ENCODE data around the gene PRICKLE4.
"Not testable (repeated sequence)": the region's sequence is repeated elsewhere in the genome, so short reads cannot be mapped to it uniquely, and the experiment has no call there.

Gene PRICKLE4

DNA sequence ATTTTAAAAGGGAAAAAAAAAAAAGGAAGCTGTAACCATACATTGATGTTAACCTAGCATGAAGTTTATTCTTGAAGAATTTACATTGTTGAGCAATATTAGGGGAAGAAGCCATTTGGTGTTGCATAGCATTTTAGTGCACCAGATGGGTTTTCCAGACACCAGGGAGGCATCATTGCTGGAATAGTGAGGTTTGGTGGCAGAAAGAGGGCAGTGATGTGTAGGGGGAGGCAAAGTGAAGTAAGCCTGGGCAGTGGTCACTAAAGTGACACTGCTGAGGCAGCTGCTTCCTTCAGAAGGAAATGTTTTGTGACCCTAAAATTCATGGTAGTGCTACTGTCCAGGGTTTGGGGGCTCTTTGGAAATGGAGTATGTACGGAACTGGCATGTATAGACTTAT is 9.5 kb downstream of the PRICKLE4 start:
- Histone ChIP-seq H3K27me3 (ENCODE audit: control insufficient read depth in 1 of 2, insufficient read depth in 2 of 2, low read length in 2 of 2) (no peaks in the 10 kb centered on the region), H3K9me3 (ENCODE audit: low read length) (no peaks in the 10 kb centered on the region), H3K9ac (ENCODE audit: low read length) (no peak overlapping the region), H3K36me3 (ENCODE audit: insufficient read depth, low read length) (peaks cover 32% of the 10 kb centered on the region), H3K27ac (ENCODE audit: low read depth, low read length) (no peak overlapping the region), H3K4me3 (ENCODE audit: low read depth in 1 of 2, low read length in 2 of 2) (no peak overlapping the region), H3K4me1 (ENCODE audit: insufficient read depth, low read length) (peaks cover 17% of the 10 kb centered on the region)

DNA sequence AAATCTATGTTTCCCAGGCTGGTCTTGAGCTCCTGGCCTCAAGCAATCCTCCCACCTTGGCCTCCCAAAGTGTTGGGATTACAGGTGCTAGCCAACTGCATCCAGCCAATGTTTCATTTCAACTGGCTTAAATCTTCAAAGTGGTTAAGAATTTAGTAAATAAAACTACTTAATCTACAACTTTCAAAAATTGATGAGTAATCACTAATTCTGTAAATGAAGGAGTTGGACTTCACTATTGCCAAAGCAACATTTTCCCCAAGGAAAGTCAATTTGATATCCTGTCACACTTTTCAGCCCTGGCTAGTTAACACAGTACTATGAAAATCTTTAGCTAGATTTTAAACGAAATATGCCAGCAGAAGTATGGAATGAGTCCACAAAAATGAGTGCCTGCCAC is 10.7 kb downstream of the PRICKLE4 start:
- no peak overlapping the region for H3K27ac ChIP-seq (ENCODE audit: low read depth, low read length)
- no peaks in the 10 kb centered on the region for H3K9me3 ChIP-seq (ENCODE audit: low read length)
- H3K4me1 ChIP-seq (ENCODE audit: insufficient read depth, low read length) = peaks cover 6% of the 10 kb centered on the region
- no peak overlapping the region for H3K4me3 ChIP-seq (ENCODE audit: low read depth in 1 of 2, low read length in 2 of 2)
- no peaks in the 10 kb centered on the region for H3K27me3 ChIP-seq (ENCODE audit: control insufficient read depth in 1 of 2, insufficient read depth in 2 of 2, low read length in 2 of 2)
- peaks cover 43% of the 10 kb centered on the region for H3K36me3 ChIP-seq (ENCODE audit: insufficient read depth, low read length)
- no peak overlapping the region for H3K9ac ChIP-seq (ENCODE audit: low read length)

DNA sequence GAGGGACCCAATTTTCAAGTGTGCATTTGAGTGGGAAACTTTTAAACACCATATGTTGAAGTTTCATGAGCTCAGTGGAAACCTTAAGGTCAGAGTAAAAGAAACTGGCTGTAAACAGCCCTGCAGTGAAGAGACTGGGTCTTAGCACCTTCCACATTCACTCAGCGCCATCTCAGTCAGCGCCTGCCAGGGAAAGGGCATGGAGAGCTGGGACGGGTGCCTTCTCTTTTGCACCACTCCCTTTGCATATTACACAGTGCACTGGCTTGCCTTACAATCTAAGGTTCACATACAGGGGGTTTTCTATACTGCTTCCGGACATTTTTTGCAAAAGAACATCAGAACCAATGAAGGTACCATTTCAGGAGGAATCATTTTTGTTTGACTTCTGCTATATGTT is 11.4 kb downstream of the PRICKLE4 start:
- Histone ChIP-seq H3K9me3 (ENCODE audit: low read length) (no peaks in the 10 kb centered on the region), H3K4me1 (ENCODE audit: insufficient read depth, low read length) (peaks cover 6% of the 10 kb centered on the region), H3K9ac (ENCODE audit: low read length) (no peak overlapping the region), H3K36me3 (ENCODE audit: insufficient read depth, low read length) (peaks cover 46% of the 10 kb centered on the region), H3K27ac (ENCODE audit: low read depth, low read length) (no peak overlapping the region), H3K4me3 (ENCODE audit: low read depth in 1 of 2, low read length in 2 of 2) (no peak overlapping the region), H3K27me3 (ENCODE audit: control insufficient read depth in 1 of 2, insufficient read depth in 2 of 2, low read length in 2 of 2) (no peaks in the 10 kb centered on the region)

DNA sequence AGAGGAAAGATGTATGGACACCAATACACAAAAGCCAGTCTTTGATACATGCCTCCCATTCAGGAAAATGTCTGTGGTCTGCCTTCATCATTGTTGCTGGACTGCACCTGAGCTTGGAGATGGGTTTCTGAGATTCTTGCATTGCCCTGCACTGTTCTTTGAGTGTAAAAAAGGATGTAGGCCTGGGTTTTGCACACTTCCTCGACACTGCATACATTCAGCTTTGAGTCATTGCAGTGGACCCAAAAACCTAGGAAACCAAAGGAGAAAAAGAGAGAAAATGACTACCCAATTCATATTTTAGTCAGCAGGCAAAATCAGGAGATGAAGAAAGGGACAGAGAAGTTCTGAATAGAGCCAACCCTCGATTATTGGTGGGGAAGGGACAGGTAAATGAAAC is 15.9 kb downstream of the PRICKLE4 start:
- no peak overlapping the region for H3K4me3 ChIP-seq (ENCODE audit: low read depth in 1 of 2, low read length in 2 of 2)
- H3K27me3 ChIP-seq (ENCODE audit: control insufficient read depth in 1 of 2, insufficient read depth in 2 of 2, low read length in 2 of 2) = no peaks in the 10 kb centered on the region
- H3K9ac ChIP-seq (ENCODE audit: low read length) = no peak overlapping the region
- no peaks in the 10 kb centered on the region for H3K9me3 ChIP-seq (ENCODE audit: low read length)
- peaks cover 35% of the 10 kb centered on the region for H3K36me3 ChIP-seq (ENCODE audit: insufficient read depth, low read length)
- H3K4me1 ChIP-seq (ENCODE audit: insufficient read depth, low read length) = no peaks in the 10 kb centered on the region
- H3K27ac ChIP-seq (ENCODE audit: low read depth, low read length) = no peak overlapping the region

DNA sequence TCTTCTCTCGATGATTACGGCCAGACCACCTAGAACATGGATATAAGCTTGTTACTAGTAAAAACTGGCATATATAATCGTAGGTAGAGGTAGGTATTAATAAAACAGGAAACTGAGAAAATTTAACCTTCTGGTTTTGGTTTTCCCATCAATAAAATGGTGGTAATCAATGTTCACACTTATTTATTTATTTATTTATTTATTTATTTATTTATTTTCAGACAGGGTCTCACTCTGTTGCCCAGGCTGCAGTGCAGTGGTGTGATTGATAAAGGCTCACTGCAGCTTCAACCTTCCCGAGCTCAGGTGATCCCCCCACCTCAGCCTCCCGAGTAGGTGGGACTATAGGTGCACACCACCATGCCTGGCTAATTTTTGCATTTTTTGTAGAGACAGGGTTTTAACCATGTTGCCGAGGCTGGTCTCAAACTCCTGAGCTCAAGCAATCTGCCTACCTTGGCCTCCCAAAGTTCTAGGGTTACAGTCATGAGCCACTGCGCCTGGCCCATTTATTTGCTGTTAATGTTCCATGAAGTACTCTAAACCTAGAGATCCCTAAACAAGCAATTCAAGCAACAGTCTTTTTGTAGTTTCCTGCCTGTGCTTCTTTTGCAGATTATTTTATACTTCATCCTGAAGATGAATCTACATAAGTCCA is 18.4 kb downstream of the PRICKLE4 start:
- Histone ChIP-seq H3K9ac (ENCODE audit: low read length) (no peak overlapping the region), H3K36me3 (ENCODE audit: insufficient read depth, low read length) (peaks cover 24% of the 10 kb centered on the region), H3K27ac (ENCODE audit: low read depth, low read length) (no peak overlapping the region), H3K4me3 (ENCODE audit: low read depth in 1 of 2, low read length in 2 of 2) (no peak overlapping the region), H3K27me3 (ENCODE audit: control insufficient read depth in 1 of 2, insufficient read depth in 2 of 2, low read length in 2 of 2) (no peaks in the 10 kb centered on the region), H3K4me1 (ENCODE audit: insufficient read depth, low read length) (no peaks in the 10 kb centered on the region), H3K9me3 (ENCODE audit: low read length) (no peaks in the 10 kb centered on the region)

DNA sequence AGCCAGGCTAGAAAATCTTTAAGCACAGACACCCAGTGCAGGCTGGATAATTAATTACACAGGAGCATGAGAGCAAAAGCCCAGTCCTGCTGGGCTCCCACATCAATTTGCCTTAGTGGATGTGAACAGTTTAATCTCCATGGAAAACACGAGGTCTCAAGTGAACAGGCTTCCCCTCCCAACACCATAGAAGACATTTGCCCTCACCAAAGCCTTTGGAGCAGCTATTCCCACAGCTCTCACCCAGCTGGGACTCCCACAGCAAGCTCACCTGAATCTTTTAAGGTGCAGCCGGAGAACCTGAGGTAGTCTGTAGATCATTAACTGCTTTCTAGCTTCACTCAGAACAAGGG is 19.0 kb downstream of the PRICKLE4 start:
- H3K4me3 ChIP-seq (ENCODE audit: low read depth in 1 of 2, low read length in 2 of 2) = no peak overlapping the region
- H3K36me3 ChIP-seq (ENCODE audit: insufficient read depth, low read length) = peaks cover 24% of the 10 kb centered on the region

DNA sequence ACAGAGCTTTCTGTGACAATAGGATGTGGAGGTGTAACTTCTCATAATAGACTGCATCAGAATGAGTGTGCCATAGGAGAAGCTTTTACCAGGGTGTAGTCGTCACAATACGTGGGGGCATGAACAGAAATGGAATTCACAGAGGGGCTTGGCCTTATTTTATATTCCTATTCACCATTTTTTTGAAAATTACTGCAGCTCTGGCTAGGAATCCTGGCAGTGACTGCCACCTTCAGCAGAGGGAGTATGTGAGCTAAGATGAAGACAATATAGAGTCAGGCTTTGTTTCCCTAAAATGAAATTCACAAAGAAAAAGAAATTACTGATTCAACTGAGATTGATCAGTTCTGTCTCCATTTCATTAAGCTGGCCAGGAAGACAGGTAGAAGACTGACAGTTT is 20.8 kb downstream of the PRICKLE4 start:
- Histone ChIP-seq H3K4me3 (ENCODE audit: low read depth in 1 of 2, low read length in 2 of 2) (no peak overlapping the region), H3K9me3 (ENCODE audit: low read length) (no peaks in the 10 kb centered on the region), H3K27me3 (ENCODE audit: control insufficient read depth in 1 of 2, insufficient read depth in 2 of 2, low read length in 2 of 2) (no peaks in the 10 kb centered on the region), H3K9ac (ENCODE audit: low read length) (no peak overlapping the region), H3K4me1 (ENCODE audit: insufficient read depth, low read length) (no peaks in the 10 kb centered on the region), H3K27ac (ENCODE audit: low read depth, low read length) (no peak overlapping the region), H3K36me3 (ENCODE audit: insufficient read depth, low read length) (peaks cover 19% of the 10 kb centered on the region)

More for the DNA sequence above, 19.0 kb downstream of the PRICKLE4 start:
- H3K9ac ChIP-seq (ENCODE audit: low read length) = no peak overlapping the region
- no peaks in the 10 kb centered on the region for H3K9me3 ChIP-seq (ENCODE audit: low read length)
- no peaks in the 10 kb centered on the region for H3K4me1 ChIP-seq (ENCODE audit: insufficient read depth, low read length)
- no peaks in the 10 kb centered on the region for H3K27me3 ChIP-seq (ENCODE audit: control insufficient read depth in 1 of 2, insufficient read depth in 2 of 2, low read length in 2 of 2)
- H3K27ac ChIP-seq (ENCODE audit: low read depth, low read length) = no peak overlapping the region

DNA sequence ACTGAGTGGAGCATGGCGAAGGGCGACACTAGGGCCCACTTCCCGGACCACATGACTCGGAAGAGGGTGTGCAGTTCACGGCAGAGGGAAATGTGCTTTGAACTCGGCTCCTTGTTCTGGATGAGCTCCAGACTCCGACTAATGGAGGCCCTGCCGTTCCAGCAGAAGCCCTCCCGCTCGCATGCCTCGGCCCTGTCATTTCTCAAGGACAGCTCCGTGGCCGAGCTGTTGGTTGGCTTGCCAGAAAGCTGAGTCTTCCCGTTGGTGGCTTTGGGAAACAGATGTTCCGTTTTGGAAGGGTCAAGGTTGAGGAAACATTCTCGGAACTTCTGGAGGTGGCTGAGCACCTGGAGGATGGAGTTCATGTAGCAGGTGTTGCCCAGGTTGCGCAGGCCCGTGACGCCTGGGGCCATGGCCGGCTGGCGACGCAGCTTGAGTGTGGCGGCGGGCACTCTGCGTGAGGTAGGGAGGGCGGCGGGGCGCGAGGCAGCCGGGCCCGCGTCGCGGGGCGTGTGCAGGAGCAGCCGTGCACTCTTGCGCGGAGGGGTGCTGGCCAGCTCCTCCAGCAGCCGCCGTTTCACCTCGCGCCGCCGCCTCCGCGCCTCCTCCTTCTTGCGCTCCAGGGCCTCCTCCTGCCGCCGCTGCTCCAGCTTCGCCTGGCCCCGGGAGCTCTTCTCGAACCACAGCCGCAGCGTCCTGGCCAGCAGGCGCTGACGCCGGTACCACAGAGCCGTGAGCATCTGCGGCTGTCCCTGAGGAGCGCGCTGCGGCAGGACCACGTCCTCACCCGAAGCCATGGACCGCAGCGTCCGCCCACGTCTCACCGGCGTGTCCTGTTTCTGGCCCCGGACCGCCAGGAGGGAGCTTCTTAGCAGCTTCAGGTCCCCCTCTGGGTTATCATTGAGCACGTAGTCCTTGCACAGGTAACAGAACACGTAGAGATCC is 25.5 kb downstream of the PRICKLE4 start:
- no peaks in the 10 kb centered on the region for H3K27me3 ChIP-seq (ENCODE audit: control insufficient read depth in 1 of 2, insufficient read depth in 2 of 2, low read length in 2 of 2)
- no peak overlapping the region for H3K27ac ChIP-seq (ENCODE audit: low read depth, low read length)
- peaks cover 7% of the 10 kb centered on the region for H3K36me3 ChIP-seq (ENCODE audit: insufficient read depth, low read length)
- no peak overlapping the region for H3K9ac ChIP-seq (ENCODE audit: low read length)
- H3K9me3 ChIP-seq (ENCODE audit: low read length) = no peaks in the 10 kb centered on the region
- no peak overlapping the region for H3K4me3 ChIP-seq (ENCODE audit: low read depth in 1 of 2, low read length in 2 of 2)
- no peaks in the 10 kb centered on the region for H3K4me1 ChIP-seq (ENCODE audit: insufficient read depth, low read length)

DNA sequence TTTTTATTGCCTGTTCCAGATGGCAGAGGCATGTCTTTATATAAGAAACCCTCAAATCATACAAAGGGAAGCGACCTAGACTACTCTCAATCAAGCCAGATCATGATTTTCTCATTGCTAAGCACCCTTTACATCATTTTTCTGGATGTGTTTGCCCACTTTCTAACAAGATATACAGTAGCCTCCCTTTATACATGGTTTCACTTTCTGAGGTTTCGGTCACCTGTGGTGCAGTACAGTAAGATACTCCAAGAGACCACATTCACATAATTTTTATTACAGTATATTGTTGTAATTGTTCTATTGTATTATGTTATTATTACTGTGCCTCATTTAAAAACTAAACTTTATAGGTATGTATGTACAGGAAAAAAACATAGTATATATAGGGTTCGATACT is 30.5 kb downstream of the PRICKLE4 start:
- Histone ChIP-seq H3K4me3 (ENCODE audit: low read depth in 1 of 2, low read length in 2 of 2) (no peak overlapping the region), H3K27me3 (ENCODE audit: control insufficient read depth in 1 of 2, insufficient read depth in 2 of 2, low read length in 2 of 2) (no peaks in the 10 kb centered on the region), H3K4me1 (ENCODE audit: insufficient read depth, low read length) (no peaks in the 10 kb centered on the region), H3K27ac (ENCODE audit: low read depth, low read length) (no peak overlapping the region), H3K36me3 (ENCODE audit: insufficient read depth, low read length) (no peaks in the 10 kb centered on the region), H3K9me3 (ENCODE audit: low read length) (no peaks in the 10 kb centered on the region), H3K9ac (ENCODE audit: low read length) (no peak overlapping the region)

DNA sequence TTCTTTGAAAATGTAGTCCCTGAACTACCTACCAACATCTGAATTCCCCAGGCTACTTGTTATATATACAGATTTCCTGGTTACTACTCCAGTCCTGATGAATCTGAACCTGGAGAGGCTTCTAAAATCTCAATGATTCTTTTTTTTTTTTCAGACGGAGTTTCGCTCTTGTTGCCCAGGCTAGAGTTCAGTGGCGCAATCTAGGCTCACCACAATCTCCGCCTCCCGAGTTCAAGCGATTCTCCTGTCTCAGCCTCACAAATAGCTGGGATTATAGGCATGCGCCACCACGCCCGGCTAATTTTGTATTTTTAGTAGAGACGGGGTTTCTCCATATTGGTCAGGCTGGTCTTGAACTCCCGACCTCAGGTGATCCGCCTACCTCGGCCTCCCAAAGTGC is 31.4 kb downstream of the PRICKLE4 start:
- H3K27me3 ChIP-seq (ENCODE audit: control insufficient read depth in 1 of 2, insufficient read depth in 2 of 2, low read length in 2 of 2); H3K9me3 ChIP-seq (ENCODE audit: low read length); H3K4me1 ChIP-seq (ENCODE audit: insufficient read depth, low read length); H3K36me3 ChIP-seq (ENCODE audit: insufficient read depth, low read length); H3K27ac ChIP-seq (ENCODE audit: low read depth, low read length); H3K4me3 ChIP-seq (ENCODE audit: low read depth in 1 of 2, low read length in 2 of 2); H3K9ac ChIP-seq (ENCODE audit: low read length): not testable (repeated sequence)

DNA sequence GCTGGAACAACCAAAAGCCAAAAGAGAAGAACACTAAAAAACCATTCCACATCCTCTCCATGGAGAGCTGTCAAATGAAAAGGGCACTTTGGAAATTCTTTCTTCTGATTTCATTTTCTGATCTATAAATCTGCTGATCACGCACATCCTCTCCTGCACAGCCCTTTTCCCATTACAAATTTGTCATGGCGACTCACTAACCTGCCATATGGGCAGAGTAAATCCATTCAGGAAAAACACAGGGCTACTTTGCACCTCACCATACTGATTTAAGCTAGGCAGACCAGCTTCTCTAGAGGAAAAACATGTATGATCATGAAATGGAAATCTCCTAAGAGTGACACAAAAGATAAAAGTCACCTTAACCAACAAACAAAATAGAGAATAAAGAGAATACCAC is 32.9 kb downstream of the PRICKLE4 start:
- H3K9ac ChIP-seq (ENCODE audit: low read length) = no peak overlapping the region
- no peaks in the 10 kb centered on the region for H3K9me3 ChIP-seq (ENCODE audit: low read length)
- no peak overlapping the region for H3K4me3 ChIP-seq (ENCODE audit: low read depth in 1 of 2, low read length in 2 of 2)
- H3K27ac ChIP-seq (ENCODE audit: low read depth, low read length) = no peak overlapping the region
- no peaks in the 10 kb centered on the region for H3K4me1 ChIP-seq (ENCODE audit: insufficient read depth, low read length)
- no peaks in the 10 kb centered on the region for H3K36me3 ChIP-seq (ENCODE audit: insufficient read depth, low read length)
- no peaks in the 10 kb centered on the region for H3K27me3 ChIP-seq (ENCODE audit: control insufficient read depth in 1 of 2, insufficient read depth in 2 of 2, low read length in 2 of 2)

DNA sequence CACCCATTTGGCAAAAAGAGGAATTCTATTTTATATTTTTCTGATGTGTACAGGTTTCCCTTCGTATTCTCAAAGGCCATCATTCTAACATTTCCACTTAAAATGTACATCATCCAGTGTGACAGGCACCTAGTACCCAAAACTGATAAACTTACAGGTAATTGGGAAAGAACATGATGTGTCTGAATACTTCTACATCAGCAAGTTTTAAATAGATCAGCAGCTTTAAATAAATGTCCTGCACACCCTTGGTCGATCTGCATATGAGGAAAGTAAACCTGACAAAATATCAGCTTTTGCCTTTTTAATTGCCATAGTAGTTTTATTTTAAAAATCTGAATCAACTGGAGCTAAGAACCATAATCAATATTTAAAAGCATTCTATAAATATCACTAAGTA is 33.4 kb downstream of the PRICKLE4 start:
- H3K4me1 ChIP-seq (ENCODE audit: insufficient read depth, low read length) = no peaks in the 10 kb centered on the region
- no peaks in the 10 kb centered on the region for H3K36me3 ChIP-seq (ENCODE audit: insufficient read depth, low read length)
- no peaks in the 10 kb centered on the region for H3K9me3 ChIP-seq (ENCODE audit: low read length)
- no peak overlapping the region for H3K27ac ChIP-seq (ENCODE audit: low read depth, low read length)
- H3K27me3 ChIP-seq (ENCODE audit: control insufficient read depth in 1 of 2, insufficient read depth in 2 of 2, low read length in 2 of 2) = no peaks in the 10 kb centered on the region
- no peak overlapping the region for H3K4me3 ChIP-seq (ENCODE audit: low read depth in 1 of 2, low read length in 2 of 2)
- no peak overlapping the region for H3K9ac ChIP-seq (ENCODE audit: low read length)

Measured in muscle layer of colon (tissue), 2 donors.